DMS114 treated with DMSO at 0.1 percent for 48 hours (cell line): ENCODE results near the gene SAMD9L.
"Not testable (repeated sequence)": the region's sequence is repeated elsewhere in the genome, so short reads cannot be mapped to it uniquely, and the experiment has no call there.

ENCODE experiments used
- DNase-seq: peaks from one replicate; lab custom pipeline; 2025; ENCODE audit not compliant: unreplicated experiment; lab: John Stamatoyannopoulos, UW

Gene SAMD9L

DNA sequence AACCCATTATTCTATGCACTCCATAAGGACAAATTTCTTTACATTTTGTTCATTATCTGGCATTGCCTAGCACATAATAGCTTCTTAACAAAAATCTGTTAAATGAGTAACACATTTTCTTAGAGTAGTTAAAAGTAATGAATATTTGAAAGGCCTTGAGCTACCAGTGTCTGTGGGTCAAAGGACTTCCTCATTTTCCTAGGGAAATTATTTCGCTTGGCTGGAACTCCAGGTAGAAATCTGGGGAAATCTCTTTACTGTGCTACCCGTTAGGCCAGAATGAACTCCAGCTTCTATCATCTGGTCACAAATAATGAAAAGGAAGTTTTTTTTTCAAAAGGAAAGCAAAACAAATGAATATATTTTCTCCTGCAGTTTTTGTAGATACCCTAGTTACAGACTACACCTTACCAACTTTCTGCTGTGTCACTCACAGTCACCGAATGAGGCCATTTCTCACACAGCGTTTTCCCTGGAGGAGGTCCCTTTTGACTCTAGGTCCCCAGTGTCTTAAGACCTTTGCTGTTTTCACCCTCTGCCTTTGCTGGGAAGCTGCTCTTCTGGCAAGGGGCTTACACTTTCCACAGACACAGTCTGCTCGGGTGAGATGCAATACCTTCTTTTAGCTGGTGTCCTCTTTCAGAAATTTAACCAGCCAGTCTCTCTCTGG lies 1.6 kb downstream of the SAMD9L start:
- no peak for DNase-seq

DNA sequence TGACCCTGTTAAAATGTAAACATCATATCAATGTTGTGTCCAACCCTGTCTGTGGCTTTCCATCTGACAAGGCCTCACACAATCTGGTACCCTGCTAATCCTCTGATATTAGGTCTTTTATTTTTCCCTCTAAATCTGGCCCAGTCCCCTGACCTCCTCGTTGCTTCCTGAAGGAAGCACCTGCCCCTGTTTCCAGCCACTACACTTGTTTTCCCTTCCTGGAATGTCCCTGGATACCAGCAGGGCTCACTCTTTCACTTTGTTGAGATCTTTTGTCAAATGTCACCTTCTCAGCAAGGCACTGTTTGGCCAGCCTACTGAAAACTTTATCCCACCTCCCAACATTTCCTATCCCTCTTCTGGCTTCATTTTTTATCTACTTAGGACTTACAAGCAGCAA lies 2.1 kb downstream of the SAMD9L start:
- DNase-seq = no peak

DNA sequence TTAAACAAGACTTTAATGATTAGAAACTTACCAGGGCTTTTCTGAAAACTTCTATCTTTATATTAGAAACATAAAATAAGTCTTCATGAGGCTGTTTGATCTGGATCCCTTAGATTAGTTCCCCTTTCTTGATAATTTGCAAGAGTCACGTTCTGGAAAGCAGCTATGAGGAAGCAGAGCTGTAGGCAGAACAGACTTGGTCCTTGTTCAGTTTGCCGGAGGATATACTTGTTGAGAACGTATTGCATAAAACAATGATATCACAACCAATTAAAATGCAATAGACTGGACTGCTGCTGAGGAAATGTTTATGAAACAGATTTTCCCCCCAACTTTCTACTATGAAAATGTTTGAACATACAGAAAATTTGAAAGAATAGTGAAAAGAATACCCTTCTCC lies 2.8 kb downstream of the SAMD9L start:
- DNase-seq = no peak

DNA sequence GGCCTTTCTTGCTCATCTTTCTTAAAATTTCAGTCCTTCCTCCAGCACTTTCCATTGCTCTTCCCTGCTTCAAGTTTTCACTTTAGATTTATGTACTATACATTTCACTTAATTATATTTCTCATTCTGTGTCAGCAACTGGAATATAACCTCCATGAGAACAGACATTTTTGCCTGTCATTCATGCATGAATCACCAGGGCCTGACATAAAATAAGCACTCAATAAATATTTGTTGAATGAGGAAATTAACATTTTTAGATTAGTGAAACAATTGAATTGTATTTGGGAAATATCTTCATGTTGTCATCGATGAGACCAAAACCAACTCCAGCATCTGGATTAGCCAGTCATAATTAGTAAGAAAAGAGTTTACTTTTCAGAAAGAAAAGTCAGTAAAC lies 6.1 kb downstream of the SAMD9L start:
- DNase-seq = no peak

GRCh38 chr7:93140582-93141191 lies 7.5 kb downstream of the SAMD9L start:
- DNase-seq = no peak

- no peak for DNase-seq
Observed at GRCh38 chr7:93138576-93138975, 9.6 kb downstream of the SAMD9L start.

- DNase-seq = no peak
Observed at GRCh38 chr7:93133005-93133404, 15.2 kb downstream of the SAMD9L start.

DNA sequence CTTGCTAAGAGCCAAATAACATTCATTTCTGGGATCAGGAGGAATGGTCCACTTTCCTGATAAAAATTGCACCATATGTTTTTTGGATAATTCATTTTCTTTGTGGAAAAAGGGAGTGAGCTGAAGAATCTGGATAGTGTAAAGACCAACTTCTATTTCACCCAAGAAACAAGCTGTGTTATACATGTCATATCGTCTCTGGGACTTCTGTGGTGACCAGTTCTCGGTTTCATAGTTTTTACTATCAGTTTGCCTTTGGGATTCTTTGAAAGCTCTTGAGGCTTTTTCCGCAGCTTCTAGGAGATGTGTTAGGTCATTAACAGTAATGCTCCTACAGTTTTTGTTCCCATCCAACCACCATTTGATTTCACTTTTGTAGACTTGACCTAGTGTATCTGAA lies 16.0 kb downstream of the SAMD9L start:
- DNase-seq = no peak

GRCh38 chr7:93126954-93127353 lies 21.2 kb downstream of the SAMD9L start:
- not testable (repeated sequence) for DNase-seq

GRCh38 chr7:93123532-93123931 lies 24.7 kb downstream of the SAMD9L start:
- DNase-seq = not testable (repeated sequence)

- no peak for DNase-seq
Observed at GRCh38 chr7:93120592-93121549, 27.3 kb downstream of the SAMD9L start.

DNA sequence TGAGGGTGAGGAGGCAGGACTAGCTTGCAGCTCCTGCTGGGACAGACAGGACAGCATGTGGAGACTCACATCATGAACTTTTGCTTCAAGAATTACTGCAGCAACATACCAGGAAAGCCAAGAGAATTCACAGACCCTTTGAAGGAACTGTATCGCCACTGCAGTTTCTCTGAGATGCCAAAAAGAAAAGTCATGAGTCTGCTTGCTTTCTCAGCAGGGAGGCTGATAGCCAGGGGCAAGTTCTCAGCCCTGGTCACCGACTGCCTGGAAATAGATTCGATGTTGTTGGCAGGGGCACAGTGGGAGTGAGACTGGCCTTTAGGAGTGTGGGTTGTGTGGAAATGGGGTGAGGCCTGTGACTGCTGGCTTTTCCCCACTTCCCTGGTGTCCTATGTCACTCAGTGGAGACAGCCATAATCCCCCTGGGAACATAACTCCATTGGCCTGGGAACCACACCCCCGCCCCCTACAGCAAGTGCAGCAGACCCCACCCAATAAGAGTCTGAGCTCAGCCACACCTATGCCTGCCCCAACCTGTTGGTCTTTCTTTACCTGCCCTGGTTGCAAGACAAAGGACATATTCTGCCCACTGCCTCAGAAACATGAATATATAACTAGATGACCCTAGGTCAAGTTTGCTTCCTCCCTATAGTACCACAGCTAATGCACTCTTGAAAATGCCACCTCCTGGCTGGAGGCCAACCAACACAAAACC lies 28.8 kb downstream of the SAMD9L start:
- DNase-seq = no peak

DNA sequence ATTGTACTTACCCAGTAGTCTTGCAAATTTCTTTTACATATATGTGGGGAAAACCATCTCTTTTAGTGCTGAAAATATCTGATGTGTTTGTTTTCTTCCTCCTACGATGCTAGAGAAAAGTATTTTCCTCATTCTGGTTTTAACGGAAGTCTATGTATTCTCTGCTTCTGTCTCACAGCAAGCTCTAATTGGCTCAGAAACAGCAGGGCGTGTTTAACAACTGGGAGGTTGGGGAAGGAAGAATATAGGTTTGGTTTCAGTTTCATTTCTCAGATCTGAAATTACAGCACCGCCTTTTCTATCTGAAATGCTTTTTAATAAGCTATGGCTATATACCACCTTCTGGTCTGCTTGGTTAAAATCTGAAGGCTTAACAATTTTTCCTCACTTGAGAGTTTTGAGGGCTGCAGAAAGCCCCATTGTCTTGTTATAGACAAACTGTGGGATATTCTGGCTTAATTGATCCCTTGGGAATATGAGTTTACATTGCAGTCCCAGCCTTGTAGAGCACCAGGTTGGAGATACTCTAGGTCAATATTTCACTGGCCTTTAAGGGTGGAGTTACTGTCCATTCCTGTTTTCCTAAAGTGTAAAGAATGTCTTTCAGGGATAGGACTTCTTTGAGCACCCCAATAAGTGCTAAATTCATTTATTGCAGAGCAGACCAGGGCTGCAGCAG lies 30.2 kb downstream of the SAMD9L start, which contains the start of gene SAMD9:
TSS of gene SAMD9 (minus strand) at position 128 of the 679 bp plus-strand sequence. CDS start 11,882 bp downstream, outside the sequence.
- no peak for DNase-seq

- no peak for DNase-seq
Observed at GRCh38 chr7:93117327-93117726, 30.9 kb downstream of the SAMD9L start.

DNA sequence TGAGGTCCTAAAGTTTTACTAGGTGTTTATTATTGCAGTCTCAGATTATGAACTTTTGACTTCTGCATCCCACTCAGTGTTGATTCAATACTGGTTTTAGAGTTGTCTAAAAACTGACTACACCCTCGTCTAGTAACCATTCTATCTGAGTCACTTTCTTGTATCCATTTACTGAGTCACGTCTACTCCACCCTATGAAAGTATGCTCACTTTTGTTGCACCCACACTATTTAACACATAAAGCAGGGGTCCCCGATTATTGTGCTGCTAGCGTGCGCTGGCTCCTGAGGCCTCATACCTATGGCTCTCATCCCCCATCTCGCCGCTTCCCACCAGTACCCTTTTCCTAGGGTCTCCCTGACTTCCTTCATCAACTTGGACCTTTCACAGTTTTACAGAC lies 32.4 kb downstream of the SAMD9L start:
- no peak for DNase-seq

- no peak for DNase-seq
Observed at GRCh38 chr7:93108003-93108402, 40.2 kb downstream of the SAMD9L start.

DNA sequence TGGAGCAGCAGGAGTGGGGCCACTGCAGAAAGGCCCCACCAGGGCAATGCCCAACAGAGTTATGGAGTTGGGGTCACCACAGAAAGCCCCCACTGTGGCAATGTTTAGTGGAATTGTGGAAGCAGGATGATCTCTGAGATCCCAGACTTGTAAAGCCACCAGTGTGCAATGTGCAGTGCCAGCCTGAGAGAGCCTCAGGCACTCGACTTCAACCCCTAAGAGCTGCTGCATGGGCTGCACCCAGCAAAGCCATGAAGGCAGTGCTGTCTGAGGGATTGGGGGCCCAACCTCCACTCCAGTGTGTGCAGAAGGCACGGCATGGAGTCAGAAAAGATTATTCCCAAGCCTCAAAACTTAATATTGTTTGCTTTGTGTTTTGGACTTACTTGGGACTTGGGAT lies 50.8 kb downstream of the SAMD9L start:
- DNase-seq = no peak

DNA sequence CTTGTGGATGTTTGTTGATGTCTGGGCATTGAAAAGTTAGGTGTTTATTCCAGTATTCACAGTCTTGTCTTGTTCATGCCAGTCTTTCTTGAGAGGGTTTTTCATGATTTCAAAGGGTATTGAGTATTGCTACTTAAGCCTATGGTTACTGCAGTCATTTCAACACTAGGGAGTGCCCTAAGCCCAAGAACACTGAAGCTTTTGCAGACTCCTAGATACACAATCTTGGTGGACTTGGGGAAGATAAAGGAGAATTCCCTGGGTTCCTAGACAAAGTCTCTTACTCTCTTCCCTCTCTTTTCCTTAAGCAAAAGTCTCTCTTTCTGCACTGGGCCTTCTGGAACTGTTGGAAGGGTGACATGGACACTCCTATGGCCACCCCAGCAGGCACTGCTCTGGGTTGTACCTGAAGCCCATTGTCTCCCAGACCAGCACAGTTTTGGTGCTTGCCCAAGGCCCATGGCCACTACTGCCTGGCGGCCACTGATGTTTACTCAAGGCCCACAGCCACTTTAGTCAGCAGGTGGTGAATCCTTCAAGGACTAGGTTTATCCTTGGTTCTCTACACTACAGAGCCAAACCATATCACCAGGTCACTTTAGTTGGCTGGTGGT lies 55.3 kb downstream of the SAMD9L start:
- DNase-seq = no peak
